GM13977 (cell line): ENCODE results near the gene OPRL1.

Source experiments
- DNase-seq: peaks from one replicate; pipeline ENCODE4 v3.0.0; 2012; ENCODE audit warnings: low spot score
- in situ Hi-C: fragments of 300-500 bp; cut with MboI; formaldehyde crosslinking; loops from one replicate; pipeline ENCODE4 v1.12.0; 2022; ENCODE audit warnings: low sequenced_read_pairs, low pct_unique_long_range_greater_than_20kb, mixed read lengths, inconsistent platforms; ENCODE audit not compliant: unreplicated experiment
- TF ChIP-seq, protein P1 (sequence below): IDR thresholded peaks from 2 replicates; pipeline ENCODE4 v1.5.1; 2012; ENCODE audit warnings: mild to moderate bottlenecking, control low read depth; ENCODE audit not compliant: insufficient read depth; ENCODE audit errors: extremely low read depth, missing control alignments

Gene OPRL1

DNA sequence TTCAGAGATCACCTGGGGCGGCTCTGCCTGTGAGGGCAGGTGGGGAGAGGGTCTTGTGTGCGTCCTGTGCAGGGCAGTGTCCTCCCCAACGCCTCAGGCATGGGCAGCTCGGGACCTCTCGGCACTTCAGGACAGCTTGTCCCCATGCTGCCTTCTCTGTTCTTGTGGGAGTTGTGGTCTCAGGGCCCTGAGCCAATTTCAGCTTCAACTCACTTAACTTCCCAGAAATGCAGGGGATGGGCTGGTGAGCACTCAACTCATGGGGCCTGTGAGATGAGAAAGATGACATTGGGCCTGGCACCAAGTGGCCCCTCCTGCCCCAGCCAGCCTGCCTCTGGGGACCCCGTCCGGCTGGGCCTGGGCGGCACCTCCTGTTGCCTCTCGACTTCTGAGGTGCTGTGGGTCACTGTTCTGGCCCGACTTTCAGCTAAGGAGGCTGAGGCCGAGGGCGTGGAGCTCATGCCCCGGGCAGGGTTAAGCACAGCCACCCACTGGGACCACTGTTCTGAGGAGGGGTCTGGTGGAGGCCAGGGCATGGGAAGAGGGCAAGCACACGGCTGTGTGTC is 7.3 kb upstream of the OPRL1 start:
- TF ChIP-seq, protein P1, sequence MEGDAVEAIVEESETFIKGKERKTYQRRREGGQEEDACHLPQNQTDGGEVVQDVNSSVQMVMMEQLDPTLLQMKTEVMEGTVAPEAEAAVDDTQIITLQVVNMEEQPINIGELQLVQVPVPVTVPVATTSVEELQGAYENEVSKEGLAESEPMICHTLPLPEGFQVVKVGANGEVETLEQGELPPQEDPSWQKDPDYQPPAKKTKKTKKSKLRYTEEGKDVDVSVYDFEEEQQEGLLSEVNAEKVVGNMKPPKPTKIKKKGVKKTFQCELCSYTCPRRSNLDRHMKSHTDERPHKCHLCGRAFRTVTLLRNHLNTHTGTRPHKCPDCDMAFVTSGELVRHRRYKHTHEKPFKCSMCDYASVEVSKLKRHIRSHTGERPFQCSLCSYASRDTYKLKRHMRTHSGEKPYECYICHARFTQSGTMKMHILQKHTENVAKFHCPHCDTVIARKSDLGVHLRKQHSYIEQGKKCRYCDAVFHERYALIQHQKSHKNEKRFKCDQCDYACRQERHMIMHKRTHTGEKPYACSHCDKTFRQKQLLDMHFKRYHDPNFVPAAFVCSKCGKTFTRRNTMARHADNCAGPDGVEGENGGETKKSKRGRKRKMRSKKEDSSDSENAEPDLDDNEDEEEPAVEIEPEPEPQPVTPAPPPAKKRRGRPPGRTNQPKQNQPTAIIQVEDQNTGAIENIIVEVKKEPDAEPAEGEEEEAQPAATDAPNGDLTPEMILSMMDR = no peak
- in situ Hi-C loops = no loop called here
- DNase-seq = no peak

DNA sequence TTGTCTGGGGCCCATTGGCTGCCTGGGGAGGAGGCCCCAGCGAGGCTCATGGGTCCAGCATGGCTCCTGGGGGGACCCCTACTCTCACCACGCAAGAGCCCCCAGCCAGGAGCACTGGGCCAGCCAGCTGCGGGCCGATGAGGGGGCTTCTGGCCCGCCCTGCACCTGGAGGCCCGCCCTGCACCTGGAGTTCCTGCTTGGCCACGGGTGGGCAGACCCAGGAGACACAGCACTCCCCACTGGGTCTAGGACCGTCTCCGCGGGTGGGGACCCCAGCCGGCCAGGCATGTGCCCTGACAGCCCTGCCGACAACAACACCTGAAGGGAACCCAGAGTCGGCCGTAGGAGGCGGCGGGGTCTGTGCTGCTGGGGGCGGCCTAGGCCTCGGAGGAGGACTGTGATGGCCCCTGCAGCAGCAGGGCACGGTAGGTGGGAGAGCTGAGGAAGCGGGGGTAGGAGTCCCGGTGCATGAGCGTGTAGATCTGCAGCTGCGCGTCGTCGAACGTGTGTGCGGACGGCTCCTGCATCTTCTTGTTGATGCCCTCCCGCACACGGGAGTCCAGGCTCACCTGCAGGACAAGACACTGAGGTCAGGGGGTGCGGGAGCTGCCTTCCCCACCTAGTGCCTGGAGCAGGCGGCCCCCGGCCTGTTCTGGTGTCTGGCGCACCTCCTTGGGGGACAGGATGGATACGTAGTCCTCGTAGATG is 6.3 kb upstream of the OPRL1 start:
- in situ Hi-C loops = no loop called here
- DNase-seq = no peak
- TF ChIP-seq, protein P1 = no peak

DNA sequence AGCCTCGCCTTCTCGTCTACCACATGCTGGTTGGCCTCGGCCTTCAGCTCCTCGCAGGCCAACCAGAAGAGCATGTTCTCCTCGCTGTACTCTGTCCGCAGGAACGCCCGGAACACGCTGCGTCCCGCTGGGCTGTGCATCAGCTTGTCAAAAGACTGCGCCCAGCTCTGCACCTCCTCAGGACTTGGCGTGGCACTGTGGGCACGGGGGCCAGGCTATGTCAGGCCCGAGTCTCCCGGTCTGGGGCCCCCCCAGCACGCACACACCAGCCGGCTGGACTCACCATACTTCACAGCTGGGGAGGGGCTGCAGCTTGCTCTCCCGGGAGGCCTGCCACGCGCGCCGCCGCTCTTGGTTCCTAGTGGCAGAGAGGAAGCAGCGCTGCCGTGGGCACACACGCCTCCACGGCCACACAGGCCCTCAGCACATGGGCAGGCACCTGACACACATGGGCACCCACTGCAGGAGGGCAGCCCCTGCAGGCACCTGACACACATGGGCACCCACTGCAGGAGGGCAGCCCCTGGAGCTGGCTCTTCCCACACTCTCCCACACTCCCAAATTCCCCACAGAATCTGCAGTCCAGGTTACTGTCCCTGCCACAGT is 5.6 kb upstream of the OPRL1 start:
- DNase-seq = no peak
- TF ChIP-seq, protein P1 = no peak
- in situ Hi-C loops = no loop called here

DNA sequence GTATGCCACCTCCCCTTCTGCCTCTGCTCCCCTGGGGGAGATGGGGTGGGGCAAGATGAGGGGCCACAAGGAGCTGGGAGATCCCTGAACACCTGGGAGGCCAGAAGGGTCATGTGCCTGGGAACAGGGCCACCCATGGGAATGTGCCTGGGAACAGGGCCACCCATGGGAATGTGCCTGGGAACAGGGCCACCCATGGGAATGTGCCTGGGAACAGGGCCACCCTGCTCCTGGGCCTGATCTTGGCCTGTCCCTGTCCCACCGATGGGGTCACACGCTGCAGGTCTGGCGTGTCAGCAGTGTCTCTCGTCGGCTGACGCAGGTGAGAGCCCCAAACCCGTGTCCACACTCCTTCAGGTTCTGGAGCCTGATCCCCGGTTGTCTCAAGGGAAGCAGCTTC is 4.9 kb upstream of the OPRL1 start:
- no peak for DNase-seq
- in situ Hi-C loops = no loop called here
- TF ChIP-seq, protein P1 = no peak

DNA sequence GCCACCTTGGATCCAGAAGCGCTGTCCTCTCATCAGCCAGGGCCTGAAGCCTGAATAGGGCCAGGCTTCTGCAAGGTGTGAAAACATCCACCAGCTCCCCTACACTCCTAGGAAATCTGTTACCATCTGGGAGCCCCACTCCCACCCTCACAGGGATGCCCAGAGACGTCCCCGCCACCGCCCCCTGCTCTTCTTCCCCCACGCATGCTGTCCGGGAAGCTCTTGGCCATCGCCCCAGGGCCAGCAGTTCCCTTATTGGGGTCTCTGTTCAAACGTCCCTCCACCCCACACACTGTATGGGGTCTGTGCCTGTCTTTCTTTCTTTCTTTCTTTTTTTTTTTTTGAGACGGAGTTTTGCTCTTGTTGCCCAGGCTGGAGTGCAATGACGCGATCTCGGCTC is 4.3 kb upstream of the OPRL1 start:
- no peak for DNase-seq
- in situ Hi-C loops = no loop called here
- TF ChIP-seq, protein P1 = no peak

DNA sequence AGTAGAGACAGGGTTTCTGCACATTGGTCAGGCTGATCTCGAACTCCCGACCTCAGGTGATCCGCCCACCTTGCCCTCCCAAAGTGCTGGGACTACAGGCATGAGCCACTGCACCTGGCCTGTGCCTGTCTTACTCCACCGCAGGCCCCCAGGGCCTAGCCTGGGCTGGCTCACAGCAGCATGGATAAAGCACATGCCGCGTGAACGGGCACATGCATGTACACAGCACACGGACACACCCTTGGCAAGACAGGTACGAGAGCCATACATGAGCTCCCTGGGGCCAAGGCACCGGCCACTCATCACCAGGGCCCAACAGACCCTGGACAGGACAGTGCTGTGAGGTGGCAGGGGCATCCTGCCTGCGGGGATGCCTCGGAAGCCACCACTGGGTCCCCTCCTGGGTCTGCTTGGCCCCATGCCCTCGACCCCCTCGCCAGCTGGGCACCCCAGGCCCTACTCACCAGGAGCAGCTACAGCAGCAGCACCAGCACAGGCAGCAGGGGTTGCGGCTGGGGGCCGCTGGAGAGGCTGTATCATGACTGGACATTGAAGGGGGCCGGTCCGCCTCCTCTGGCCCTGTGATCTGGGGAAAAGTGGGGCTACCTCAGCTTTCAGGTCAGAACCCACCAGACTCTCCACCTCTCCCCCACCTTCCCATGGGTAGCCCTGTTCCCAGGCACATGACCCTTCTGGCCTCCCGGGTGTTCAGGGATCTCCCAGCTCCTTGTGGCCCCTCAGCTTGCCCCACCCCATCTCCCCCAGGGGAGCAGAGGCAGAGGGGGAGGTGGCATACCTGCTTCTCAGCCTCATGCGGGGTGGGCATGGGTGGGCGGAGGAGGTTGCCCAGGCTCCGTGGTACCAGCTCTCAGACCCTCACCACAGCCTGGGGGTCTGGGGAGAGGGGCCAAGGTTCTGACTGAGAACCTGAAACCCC is 3.6 kb upstream of the OPRL1 start:
- TF ChIP-seq, protein P1 = no peak
- DNase-seq = no peak
- in situ Hi-C loops = no loop called here
